ENCODE data around the gene ENC1.

Gene ENC1

DNA sequence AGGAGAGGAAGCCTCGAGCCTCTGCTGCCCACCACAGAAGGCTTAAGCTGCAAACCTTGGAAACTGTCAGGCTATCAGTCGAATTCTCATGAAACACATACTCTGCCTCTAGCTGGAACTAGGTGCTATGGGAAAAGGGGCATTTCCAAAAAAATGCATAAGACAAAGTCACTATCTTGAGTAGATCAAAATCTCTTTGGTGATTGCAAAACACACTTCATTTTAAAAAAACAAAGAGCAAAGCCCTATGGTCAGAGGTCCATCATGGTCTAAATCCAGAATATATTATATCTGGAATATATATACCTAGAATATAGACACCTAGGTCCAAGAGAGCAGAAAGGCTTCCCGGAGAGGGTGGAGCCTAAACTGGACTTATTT is 59.8 kb downstream of the ENC1 start:
- in situ Hi-C loops (cut with MboI; ENCODE audit: low sequenced_read_pairs): no loop called here

DNA sequence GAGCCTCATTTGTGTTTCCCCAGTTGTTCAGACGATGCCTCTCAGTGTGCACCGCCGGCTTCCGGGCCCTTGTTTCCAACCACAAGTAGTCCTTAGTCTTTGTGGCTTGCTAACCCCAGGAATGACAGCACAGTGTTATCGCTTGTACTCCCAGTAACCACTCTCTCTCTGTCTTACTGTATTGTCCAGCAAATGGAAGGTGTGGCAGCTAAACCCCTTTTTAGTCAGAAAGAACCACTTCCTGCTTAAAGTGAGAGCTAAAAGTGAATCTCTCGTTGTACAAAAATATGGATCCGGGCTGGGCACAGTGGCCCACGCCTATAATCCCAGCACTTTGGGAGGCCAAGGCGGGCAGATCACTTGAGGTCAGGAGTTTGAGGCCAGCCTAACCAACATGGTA is 61.3 kb downstream of the ENC1 start:
- in situ Hi-C loops (cut with MboI; ENCODE audit: low sequenced_read_pairs): no loop called here

DNA sequence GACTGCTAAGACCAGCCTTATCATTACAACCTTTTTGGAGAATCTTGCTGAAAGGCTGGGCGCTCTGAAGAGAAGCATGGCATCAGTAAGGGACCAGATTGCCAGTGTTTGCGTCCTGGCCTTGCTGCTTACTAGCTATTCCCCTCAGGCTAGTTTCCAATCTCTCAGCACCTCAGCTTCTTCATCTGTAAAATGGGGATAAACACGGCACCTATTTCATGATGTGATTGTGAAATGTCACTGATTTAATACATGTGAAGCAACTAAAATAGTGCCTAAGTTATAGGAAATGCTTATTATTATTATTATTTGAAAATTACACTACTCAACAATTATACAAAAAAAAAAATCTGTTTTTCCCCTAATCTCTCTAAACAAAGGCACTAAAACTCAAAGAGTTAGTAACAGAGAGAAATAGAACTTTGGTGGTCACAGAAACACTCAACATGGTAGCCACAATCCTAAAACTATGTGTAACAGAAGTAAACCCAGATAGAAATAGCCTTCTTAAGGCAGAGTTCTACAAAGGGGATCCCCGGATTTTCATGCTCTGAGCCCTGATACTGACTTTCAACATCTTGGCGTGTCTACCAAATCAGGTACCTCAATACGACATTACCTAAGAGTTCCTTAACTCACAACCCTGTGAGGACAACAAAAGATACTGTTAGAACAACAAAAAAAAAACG is 62.0 kb downstream of the ENC1 start:
- in situ Hi-C loops (cut with MboI; ENCODE audit: low sequenced_read_pairs): no loop called here

Measured in HL-60/S4 treated with phorbol 12-myristate 13-acetate at 8.2 ng/mL for 4 days and 3 days (cell line).